Measurements from ENCODE around the gene GZMM.
A peak's percentile ranks its signal among the peaks of the same experiment; 100 is the strongest.
"Not testable (repeated sequence)": the region's sequence is repeated elsewhere in the genome, so short reads cannot be mapped to it uniquely, and the experiment has no call there.

Gene GZMM

GRCh38 chr19:582497-583197 lies 38.8 kb downstream of the GZMM start:
- H3K4me3 ChIP-seq (ENCODE audit: low read depth, low read length), result no peak overlapping the region
- TF ChIP-seq CTCF (IDR thresholded peaks at IDR 0.05; ENCODE audit: low read depth, low read length, missing control alignments), result no peak
- in situ Hi-C loops (cut with HindIII; ENCODE audit: low sequenced_read_pairs), result no loop called here
- no peak for DNase-seq (ENCODE audit: low read depth)

GRCh38 chr19:583198-583967 lies 39.5 kb downstream of the GZMM start:
- in situ Hi-C loops (cut with HindIII; ENCODE audit: low sequenced_read_pairs), result no loop called here
- no peak for TF ChIP-seq CTCF (IDR thresholded peaks at IDR 0.05; ENCODE audit: low read depth, low read length, missing control alignments)
- no peak for DNase-seq (ENCODE audit: low read depth)
- no peak overlapping the region for H3K4me3 ChIP-seq (ENCODE audit: low read depth, low read length)

GRCh38 chr19:583968-584239 lies 40.1 kb downstream of the GZMM start:
- TF ChIP-seq CTCF (IDR thresholded peaks at IDR 0.05; ENCODE audit: low read depth, low read length, missing control alignments), result no peak
- no peak for DNase-seq (ENCODE audit: low read depth)
- H3K4me3 ChIP-seq (ENCODE audit: low read depth, low read length), result no peak overlapping the region
- in situ Hi-C loops (cut with HindIII; ENCODE audit: low sequenced_read_pairs), result no loop called here

GRCh38 chr19:584240-585001 lies 40.6 kb downstream of the GZMM start:
- TF ChIP-seq CTCF (IDR thresholded peaks at IDR 0.05; ENCODE audit: low read depth, low read length, missing control alignments), result peak; percentile 96
- no peak overlapping the region for H3K4me3 ChIP-seq (ENCODE audit: low read depth, low read length)
- DNase-seq (ENCODE audit: low read depth), result no peak
- in situ Hi-C loops (cut with HindIII; ENCODE audit: low sequenced_read_pairs), result no loop called here

GRCh38 chr19:585146-585545 lies 41.3 kb downstream of the GZMM start:
- H3K4me3 ChIP-seq (ENCODE audit: low read depth, low read length); DNase-seq (ENCODE audit: low read depth); in situ Hi-C loops (cut with HindIII; ENCODE audit: low sequenced_read_pairs): not testable (repeated sequence)

- no peak for TF ChIP-seq CTCF (IDR thresholded peaks at IDR 0.05; ENCODE audit: low read depth, low read length, missing control alignments)
- H3K4me3 ChIP-seq (ENCODE audit: low read depth, low read length), result no peak overlapping the region
- in situ Hi-C loops (cut with HindIII; ENCODE audit: low sequenced_read_pairs), result no loop called here
- no peak for DNase-seq (ENCODE audit: low read depth)
Observed at GRCh38 chr19:585551-586110, 41.8 kb downstream of the GZMM start.
